ENCODE results near the gene SMG5.

DNA sequence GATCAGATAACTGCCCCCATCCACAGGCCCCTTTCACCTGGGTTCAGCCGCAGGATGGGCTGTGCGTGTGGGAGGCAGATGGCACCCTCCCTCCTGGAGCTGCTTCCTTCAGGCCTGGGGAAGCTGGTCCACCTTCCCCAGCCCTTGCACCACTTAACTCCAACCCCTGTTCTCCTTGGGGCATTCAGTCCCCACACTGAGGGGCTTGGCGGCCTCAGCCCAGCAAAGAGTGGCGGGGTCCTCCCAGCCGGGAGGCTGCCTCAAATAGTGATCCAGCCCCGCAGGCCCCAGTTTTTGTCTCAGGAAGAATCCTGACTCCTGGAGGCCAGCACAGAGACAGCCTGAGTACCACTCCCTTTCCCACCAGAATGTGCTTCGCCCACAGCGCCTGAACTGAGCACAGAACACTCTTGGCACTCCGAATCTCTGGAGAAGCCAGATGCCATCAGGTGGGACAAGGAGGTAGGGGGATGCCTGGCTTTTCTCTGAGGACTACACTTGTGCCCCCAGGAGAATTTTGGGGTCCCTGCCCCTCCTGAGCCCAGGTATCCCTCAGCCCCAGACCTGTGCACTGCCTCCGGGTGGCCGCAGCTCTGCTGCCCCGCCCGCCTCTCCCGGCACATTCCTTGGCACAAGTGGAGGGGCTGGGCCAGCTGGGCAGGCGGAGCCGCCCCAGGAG is 35.7 kb downstream of the SMG5 start:
- TF ChIP-seq PAX5 (IDR thresholded peaks at IDR 0.05; ENCODE audit: insufficient read depth, low read length, severe bottlenecking) (no peak), POLR2AphosphoS5 (IDR thresholded peaks at IDR 0.05; ENCODE audit: low read depth, low read length) (peak; percentile 48; the same call in 1 of the 2 replicates)
